Caco-2 (cell line): Measurements from ENCODE around the gene NKD2. TPM values are rescaled to one million over a fixed set of nuclear protein-coding genes. Genes with fewer than 3 reads are reported as not detected.

Experiments
- BruUV-seq: library from RNA; stranded (reverse); fragments of 400-500 nt; replicated peaks from 2 replicates; lab custom pipeline; 2021; lab: Mats Ljungman, UMichigan
- CTCF ChIA-PET: fragments of 300-600 bp; sonication (Branson Sonifier 250); formaldehyde crosslinking; loops from one replicate; lab custom pipeline; 2022; ENCODE audit warnings: antibody characterized with exemption; lab: Charles Lee
- POLR2A ChIA-PET: fragments of 300-600 bp; sonication (Branson Sonifier 250); formaldehyde crosslinking; loops from one replicate; lab custom pipeline; 2022; ENCODE audit warnings: antibody characterized with exemption; lab: Charles Lee
- DNase-seq, 2 experiments: peaks; one replicate each; pipeline versions ENCODE4 v3.0.0 to v3.0.0-alpha.2; 2020 to 2022
- H3K27me3 ChIP-seq: replicated peaks from 2 replicates; pipeline ENCODE4 v1.6.0; 2011; ENCODE audit warnings: low read length; ENCODE audit not compliant: control insufficient read depth, insufficient read depth
- H3K36me3 ChIP-seq: 2 replicates; pipeline ENCODE4 v1.5.1; 2011; ENCODE audit warnings: low read length; ENCODE audit not compliant: control insufficient read depth, insufficient read depth
- H3K4me1 ChIP-seq: fragments of 250-450 bp; sonication (Bioruptor Pico); 2 replicates; pipeline ENCODE4 v1.5.1; 2020; ENCODE audit warnings: mild to moderate bottlenecking
- H3K4me3 ChIP-seq: 2 replicates; pipeline ENCODE4 v1.5.1; 2011; ENCODE audit warnings: low read depth, mild to moderate bottlenecking, control low read depth, low read length
- H3K9me3 ChIP-seq: fragments of 250-450 bp; sonication (Bioruptor Pico); 2 replicates; pipeline ENCODE4 v1.5.1; 2020; ENCODE audit warnings: mild to moderate bottlenecking, moderate library complexity
- H3K27ac Mint-ChIP-seq: one replicate; pipeline ENCODE4 v1.8.0; 2022; ENCODE audit warnings: mixed read lengths; ENCODE audit not compliant: unreplicated experiment
- H3K27me3 Mint-ChIP-seq: one replicate; pipeline ENCODE4 v1.8.0; 2022; ENCODE audit warnings: mixed read lengths; ENCODE audit not compliant: insufficient read depth, unreplicated experiment
- H3K36me3 Mint-ChIP-seq: one replicate; pipeline ENCODE4 v1.8.0; 2022; ENCODE audit warnings: mild to moderate bottlenecking, mixed read lengths; ENCODE audit not compliant: insufficient read depth, unreplicated experiment
- H3K4me1 Mint-ChIP-seq: one replicate; pipeline ENCODE4 v1.8.0; 2022; ENCODE audit warnings: low read depth, mixed read lengths; ENCODE audit not compliant: unreplicated experiment
- H3K4me3 Mint-ChIP-seq: one replicate; pipeline ENCODE4 v1.8.0; 2022; ENCODE audit warnings: mild to moderate bottlenecking, moderate library complexity, mixed read lengths; ENCODE audit not compliant: unreplicated experiment
- H3K9me3 Mint-ChIP-seq: one replicate; pipeline ENCODE4 v1.8.0; 2022; ENCODE audit warnings: mixed read lengths; ENCODE audit not compliant: unreplicated experiment
- intact Hi-C: fragments of 100-400 bp; cut with micrococcal nuclease; formaldehyde crosslinking; loops from one replicate; pipeline ENCODE4 v1.10.0; 2022; ENCODE audit not compliant: unreplicated experiment
- total RNA-seq: library from RNA; stranded (reverse); gene quantifications from 2 replicates; pipeline ENCODE4 v1.2.3, GENCODE V29; 2022
- TF ChIP-seq, protein P1 (sequence below), 2 experiments: fragments of 200-600 bp in 1 of 2; IDR thresholded peaks; 1 replicate in 1 of 2; 2 replicates in 1 of 2; pipeline versions ENCODE4 v1.5.1 to v1.8.0; 2011 to 2022; ENCODE audit warnings: antibody characterized with exemption in 1 of 2, control low read depth in 1 of 2, inconsistent platforms in 1 of 2, low read depth in 1 of 2, low read length in 1 of 2, mild to moderate bottlenecking in 1 of 2, moderate library complexity in 1 of 2; ENCODE audit not compliant: insufficient read depth in 1 of 2, severe bottlenecking in 1 of 2, unreplicated experiment in 1 of 2

NKD2 gene
- total RNA-seq, 1 experiment from 2014 or later = 17.7 TPM

DNA sequence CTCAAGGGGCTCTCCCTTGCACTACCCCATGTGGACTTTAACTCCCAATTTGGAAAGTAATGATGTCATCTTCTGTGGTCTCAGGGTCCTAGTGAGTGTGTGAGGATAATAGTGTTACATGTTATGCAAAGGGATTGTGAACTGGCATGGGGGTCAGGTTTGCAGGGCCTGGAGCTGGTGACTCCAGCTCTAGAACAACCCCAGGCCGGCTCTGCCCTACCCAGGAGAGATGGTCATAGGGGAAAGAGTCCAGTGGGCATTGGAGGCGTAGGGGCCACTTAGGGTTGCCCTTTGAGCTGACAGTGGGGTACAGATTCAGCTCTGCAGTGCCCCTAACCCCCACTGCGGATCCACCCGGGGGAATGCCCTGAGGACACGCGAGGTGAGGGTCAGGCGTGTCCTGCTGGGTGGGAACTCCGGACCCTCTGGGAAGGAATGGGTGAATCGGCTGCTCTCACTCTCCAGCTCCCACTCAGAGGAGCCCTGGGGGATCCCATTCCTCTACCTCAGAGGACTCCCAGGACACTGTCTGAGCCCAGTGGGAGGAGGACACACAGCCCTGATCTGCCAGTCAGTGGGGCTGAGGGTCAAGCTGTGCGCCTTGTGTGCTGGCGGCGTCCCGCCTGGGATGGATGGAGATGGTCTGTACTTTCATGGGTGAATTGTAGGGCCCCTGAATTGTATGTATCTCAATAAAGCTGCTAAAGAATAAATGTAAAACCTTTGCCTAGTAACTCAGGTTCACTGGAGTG is 2.5 kb upstream of the NKD2 start:
- Histone ChIP-seq H3K27me3 (no peaks in the 10 kb centered on the region), H3K9me3 (no peaks in the 10 kb centered on the region), H3K36me3 (no peaks in the 10 kb centered on the region), H3K4me3 (no peak overlapping the region), H3K4me1 (peaks cover 40% of the 10 kb centered on the region)
- BruUV-seq = no TSS peak
- intact Hi-C loops = no loop called here
- H3K27ac Mint-ChIP-seq = no peak overlapping the region
- H3K27me3 Mint-ChIP-seq = no peaks in the 10 kb centered on the region
- H3K9me3 Mint-ChIP-seq = no peaks in the 10 kb centered on the region
- TF ChIP-seq, protein P1, sequence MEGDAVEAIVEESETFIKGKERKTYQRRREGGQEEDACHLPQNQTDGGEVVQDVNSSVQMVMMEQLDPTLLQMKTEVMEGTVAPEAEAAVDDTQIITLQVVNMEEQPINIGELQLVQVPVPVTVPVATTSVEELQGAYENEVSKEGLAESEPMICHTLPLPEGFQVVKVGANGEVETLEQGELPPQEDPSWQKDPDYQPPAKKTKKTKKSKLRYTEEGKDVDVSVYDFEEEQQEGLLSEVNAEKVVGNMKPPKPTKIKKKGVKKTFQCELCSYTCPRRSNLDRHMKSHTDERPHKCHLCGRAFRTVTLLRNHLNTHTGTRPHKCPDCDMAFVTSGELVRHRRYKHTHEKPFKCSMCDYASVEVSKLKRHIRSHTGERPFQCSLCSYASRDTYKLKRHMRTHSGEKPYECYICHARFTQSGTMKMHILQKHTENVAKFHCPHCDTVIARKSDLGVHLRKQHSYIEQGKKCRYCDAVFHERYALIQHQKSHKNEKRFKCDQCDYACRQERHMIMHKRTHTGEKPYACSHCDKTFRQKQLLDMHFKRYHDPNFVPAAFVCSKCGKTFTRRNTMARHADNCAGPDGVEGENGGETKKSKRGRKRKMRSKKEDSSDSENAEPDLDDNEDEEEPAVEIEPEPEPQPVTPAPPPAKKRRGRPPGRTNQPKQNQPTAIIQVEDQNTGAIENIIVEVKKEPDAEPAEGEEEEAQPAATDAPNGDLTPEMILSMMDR (IDR thresholded peaks at IDR 0.05; ENCODE audit: insufficient read depth in 1 of 2, low read depth in 1 of 2, low read length in 1 of 2, severe bottlenecking in 1 of 2, unreplicated experiment in 1 of 2) = no peak
- peaks cover 10% of the 10 kb centered on the region for H3K4me1 Mint-ChIP-seq
- CTCF ChIA-PET = interaction anchor here (1.1 to 2.3 kb wide), 4 partner anchors 23 to 162 kb away, joined by 3 to 12 read pairs (median 8); no protein-coding TSS in a partner anchor
- H3K36me3 Mint-ChIP-seq = peaks cover 8% of the 10 kb centered on the region
- POLR2A ChIA-PET = no interaction called here
- peak in 1 of 2 experiments; percentile 30 for DNase-seq
- H3K4me3 Mint-ChIP-seq = peak overlapping the region; percentile 13

DNA sequence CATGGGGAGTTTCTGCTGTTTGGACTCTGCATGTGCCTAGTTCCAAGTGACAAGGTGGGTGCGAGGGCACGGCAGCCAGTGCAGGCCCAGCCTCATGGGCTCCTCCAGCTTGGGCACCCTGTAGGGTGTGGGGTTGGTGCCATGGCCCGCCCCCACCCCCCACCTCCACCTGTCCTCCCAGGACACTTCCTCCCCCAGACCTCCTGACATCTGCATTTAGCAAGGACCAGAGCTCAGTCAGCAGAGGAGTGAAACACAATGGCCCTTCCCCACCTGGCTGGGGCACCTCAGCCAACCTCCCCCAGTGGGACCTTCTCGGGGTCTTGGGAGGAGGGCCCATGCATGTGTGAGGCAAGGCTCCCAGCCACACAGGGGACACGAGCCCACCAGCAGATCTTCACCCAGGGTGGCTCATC is 1.9 kb upstream of the NKD2 start:
- no peak overlapping the region for H3K27ac Mint-ChIP-seq
- H3K4me1 Mint-ChIP-seq = peaks cover 10% of the 10 kb centered on the region
- no peaks in the 10 kb centered on the region for H3K27me3 ChIP-seq
- ChIA-PET POLR2A (no interaction called here), CTCF (interaction anchor here (0.6 to 2.3 kb wide), 5 partner anchors 13 to 228 kb away, joined by 3 to 12 read pairs (median 3); no protein-coding TSS in a partner anchor)
- H3K36me3 Mint-ChIP-seq = peaks cover 11% of the 10 kb centered on the region
- DNase-seq = peak in 1 of 2 experiments; percentile 31
- peak overlapping the region; percentile 63 for H3K4me3 Mint-ChIP-seq
- TF ChIP-seq, protein P1 (IDR thresholded peaks at IDR 0.05; ENCODE audit: insufficient read depth in 1 of 2, low read depth in 1 of 2, low read length in 1 of 2, severe bottlenecking in 1 of 2, unreplicated experiment in 1 of 2) = no peak
- peaks cover 40% of the 10 kb centered on the region for H3K4me1 ChIP-seq
- no TSS peak for BruUV-seq
- no peaks in the 10 kb centered on the region for H3K36me3 ChIP-seq
- H3K27me3 Mint-ChIP-seq = no peaks in the 10 kb centered on the region
- no peaks in the 10 kb centered on the region for H3K9me3 Mint-ChIP-seq
- no peaks in the 10 kb centered on the region for H3K9me3 ChIP-seq
- H3K4me3 ChIP-seq = no peak overlapping the region
- intact Hi-C loops = no loop called here

DNA sequence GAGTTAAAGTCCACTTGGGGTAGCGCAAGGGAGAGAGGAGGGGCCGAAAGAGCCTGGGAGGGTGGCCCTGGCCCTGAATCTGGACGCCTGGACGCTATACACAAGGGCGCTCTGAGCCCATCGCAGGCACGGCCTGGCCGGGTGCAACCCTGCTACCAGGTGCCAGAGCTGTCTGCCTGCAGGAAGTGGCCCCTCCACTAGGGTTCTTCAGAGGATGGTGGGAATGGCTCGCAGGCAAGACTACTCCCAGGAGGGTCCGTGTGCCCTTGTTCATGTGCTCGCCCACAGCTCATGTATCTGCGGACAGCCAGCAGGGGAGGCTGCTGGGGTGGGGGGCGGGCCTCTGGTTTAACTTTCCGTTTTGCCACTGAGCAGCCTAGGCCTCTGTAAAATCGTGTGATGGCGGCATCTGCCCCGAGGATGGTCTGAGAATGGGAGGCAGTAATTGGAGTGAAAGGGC is 1.4 kb upstream of the NKD2 start:
- intact Hi-C loops = no loop called here
- peaks cover 40% of the 10 kb centered on the region for H3K4me1 ChIP-seq
- H3K27me3 Mint-ChIP-seq = no peaks in the 10 kb centered on the region
- ChIA-PET POLR2A (no interaction called here), CTCF (interaction anchor here (0.6 to 2.3 kb wide), 5 partner anchors 13 to 228 kb away, joined by 3 to 12 read pairs (median 3); no protein-coding TSS in a partner anchor)
- H3K4me3 Mint-ChIP-seq = peak overlapping the region; percentile 63
- peak in 1 of 2 experiments; percentile 31 for DNase-seq
- BruUV-seq = no TSS peak
- no peaks in the 10 kb centered on the region for H3K9me3 ChIP-seq
- TF ChIP-seq, protein P1 (IDR thresholded peaks at IDR 0.05; ENCODE audit: insufficient read depth in 1 of 2, low read depth in 1 of 2, low read length in 1 of 2, severe bottlenecking in 1 of 2, unreplicated experiment in 1 of 2) = no peak
- H3K36me3 Mint-ChIP-seq = peaks cover 11% of the 10 kb centered on the region
- no peak overlapping the region for H3K4me3 ChIP-seq
- H3K4me1 Mint-ChIP-seq = peaks cover 10% of the 10 kb centered on the region
- no peaks in the 10 kb centered on the region for H3K9me3 Mint-ChIP-seq
- no peak overlapping the region for H3K27ac Mint-ChIP-seq
- H3K36me3 ChIP-seq = no peaks in the 10 kb centered on the region
- H3K27me3 ChIP-seq = no peaks in the 10 kb centered on the region
